H1 (cell line): ENCODE data around the gene PAXX. TPM values are rescaled to one million over a fixed set of nuclear protein-coding genes. Genes with fewer than 3 reads are reported as not detected.

ENCODE experiments used
- FOSL1 ChIP-seq: IDR thresholded peaks from 2 replicates; pipeline ENCODE4 v1.6.1; 2011; ENCODE audit warnings: mild to moderate bottlenecking, low read depth, low read length, moderate library complexity; ENCODE audit not compliant: insufficient read depth
- GABPA ChIP-seq: IDR thresholded peaks from 2 replicates; pipeline ENCODE4 v1.6.1; 2011; ENCODE audit warnings: mild to moderate bottlenecking, low read length, moderate library complexity, borderline replicate concordance; ENCODE audit not compliant: insufficient read depth
- JUND ChIP-seq: IDR thresholded peaks from 2 replicates; pipeline ENCODE4 v1.6.1; 2011; ENCODE audit warnings: mild to moderate bottlenecking, improper control_type of control experiment, low read length
- POLR2AphosphoS5 ChIP-seq: IDR thresholded peaks from 2 replicates; pipeline ENCODE4 v1.6.1; 2011; ENCODE audit warnings: low read depth, low read length
- RFX5 ChIP-seq: IDR thresholded peaks from 2 replicates; pipeline ENCODE4 v1.6.1; 2011; ENCODE audit warnings: low read depth, low read length, improper control_type of control experiment, borderline replicate concordance
- TBP ChIP-seq: IDR thresholded peaks from 2 replicates; pipeline ENCODE4 v1.6.1; 2011; ENCODE audit warnings: low read depth, low read length, improper control_type of control experiment
- TEAD4 ChIP-seq: IDR thresholded peaks from 2 replicates; pipeline ENCODE4 v1.6.1; 2012; ENCODE audit warnings: low read depth, low read length, inconsistent platforms, mixed read lengths
- YY1 ChIP-seq: IDR thresholded peaks from 2 replicates; pipeline ENCODE4 v1.6.1; 2011; ENCODE audit warnings: low read depth, mild to moderate bottlenecking, low read length
- polyA plus RNA-seq, 7 experiments: library from polyadenylated mRNA; depleted of rRNA in 3 of 7; stranded (reverse) in 5 of 7; unstranded in 2 of 7; fragments of >200 nt in 5 of 7; fragments of 200-250 nt in 2 of 7; gene quantifications; 1 replicate in 5 of 7; 2 replicates in 1 of 7; 4 replicates in 1 of 7; pipeline versions ENCODE4 v1.2.1 to v1.2.3, GENCODE V29; 2011 to 2013; ENCODE audit warnings: missing spikeins in 2 of 7, mixed read lengths in 2 of 7
- total RNA-seq: library from RNA; stranded (reverse); fragmentation: NEBNext Ultra II Directional; extraction: Animal tissue kit (Norgen Biotek cat#: 25700); gene quantifications from 2 replicates; pipeline ENCODE4 v1.2.1, GENCODE V29; 2021

The PAXX gene
- total and polyA plus RNA-seq, 2 of the 8 experiments (the other 6 are each of a cell fraction or from before 2014, with no cell fraction given): 43.4 to 45.9 TPM

DNA sequence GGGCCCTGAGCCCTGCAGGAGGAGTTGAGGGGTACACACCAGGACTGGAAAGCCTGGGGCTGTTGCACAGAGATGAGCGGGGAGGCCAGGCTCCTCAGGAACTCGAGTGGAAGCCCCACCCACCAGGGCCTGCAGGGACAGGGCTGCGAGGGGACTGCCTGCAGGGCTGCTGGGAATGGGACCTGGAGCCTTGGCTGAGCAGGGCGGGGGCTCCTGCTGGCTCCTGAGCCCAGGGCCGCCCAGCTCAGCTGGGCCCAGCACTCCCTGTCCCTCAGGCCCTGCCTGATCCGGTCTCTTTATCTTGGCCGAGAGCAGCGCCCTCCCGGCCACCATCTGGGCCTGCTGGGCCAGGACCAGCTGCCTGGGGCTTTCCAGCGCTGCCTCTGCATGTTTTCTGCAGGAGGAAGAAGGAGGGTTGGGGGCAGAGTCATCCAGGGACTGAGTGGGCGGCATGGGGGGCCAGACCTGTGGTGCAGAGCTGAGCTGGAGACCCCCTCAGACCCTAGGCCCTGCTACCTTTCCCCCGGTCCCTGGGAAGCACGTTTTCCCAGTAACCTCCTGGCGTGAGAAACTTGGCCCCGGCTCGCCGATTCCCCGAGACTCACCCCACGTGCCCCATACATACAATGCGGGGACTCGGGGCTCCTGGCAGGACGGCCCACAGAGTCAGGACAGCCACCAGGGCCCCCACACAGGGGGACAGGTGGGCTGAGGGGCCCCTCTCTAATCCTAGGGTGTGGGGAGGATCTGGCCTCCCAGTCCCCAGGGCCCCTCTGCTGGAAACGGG lies 30.8 kb upstream of the PAXX start (continued):
- no peak for TF ChIP-seq GABPA
- TF ChIP-seq TEAD4: no peak
- TF ChIP-seq RFX5: no peak
- no peak for TF ChIP-seq FOSL1
- TF ChIP-seq JUND: no peak
- TF ChIP-seq TBP: no peak
- no peak for TF ChIP-seq YY1
- TF ChIP-seq POLR2AphosphoS5: no peak
